Stimulated activated naive CD4-positive, alpha-beta T cell treated with Interleukin-2 at 50 U/mL for 16 hours (primary cell): ENCODE data around the gene MAST1.
A peak's percentile ranks its signal among the peaks of the same experiment; 100 is the strongest.
"Not testable (repeated sequence)": the region's sequence is repeated elsewhere in the genome, so short reads cannot be mapped to it uniquely, and the experiment has no call there.

Experiments used
- DNase-seq: peaks from one replicate; lab custom pipeline; 2025; lab: John Stamatoyannopoulos, UW

The MAST1 gene

GRCh38 chr19:12838182-12838885 lies at the start of gene MAST1:
Gene MAST1 (plus strand): TSS chr19:12838515. CDS start chr19:12838573, 58 bp downstream.
- DNase-seq, result peak; percentile 28

DNA sequence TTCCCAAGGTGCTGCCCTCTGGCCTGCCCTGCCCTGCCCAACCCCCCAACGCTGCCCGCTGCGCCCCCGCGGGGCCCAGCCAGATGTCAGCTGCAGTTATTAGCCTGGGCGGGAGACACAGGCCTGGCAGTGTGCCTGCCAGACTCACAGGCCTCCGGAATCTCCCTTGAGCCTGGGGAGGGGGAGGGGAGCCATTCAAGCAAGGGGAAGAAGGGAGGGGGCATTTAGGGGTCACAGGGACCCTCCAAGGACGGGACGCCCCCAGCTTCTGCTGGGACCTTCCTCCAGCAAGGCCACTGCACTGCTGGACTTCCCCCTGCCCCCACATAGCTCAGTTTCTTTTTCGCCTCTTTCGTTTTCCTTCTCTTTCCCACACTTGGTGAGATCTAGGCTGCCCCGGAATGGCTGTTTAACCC lies 49.6 kb upstream of the MAST1 start:
- peak; percentile 43 for DNase-seq

DNA sequence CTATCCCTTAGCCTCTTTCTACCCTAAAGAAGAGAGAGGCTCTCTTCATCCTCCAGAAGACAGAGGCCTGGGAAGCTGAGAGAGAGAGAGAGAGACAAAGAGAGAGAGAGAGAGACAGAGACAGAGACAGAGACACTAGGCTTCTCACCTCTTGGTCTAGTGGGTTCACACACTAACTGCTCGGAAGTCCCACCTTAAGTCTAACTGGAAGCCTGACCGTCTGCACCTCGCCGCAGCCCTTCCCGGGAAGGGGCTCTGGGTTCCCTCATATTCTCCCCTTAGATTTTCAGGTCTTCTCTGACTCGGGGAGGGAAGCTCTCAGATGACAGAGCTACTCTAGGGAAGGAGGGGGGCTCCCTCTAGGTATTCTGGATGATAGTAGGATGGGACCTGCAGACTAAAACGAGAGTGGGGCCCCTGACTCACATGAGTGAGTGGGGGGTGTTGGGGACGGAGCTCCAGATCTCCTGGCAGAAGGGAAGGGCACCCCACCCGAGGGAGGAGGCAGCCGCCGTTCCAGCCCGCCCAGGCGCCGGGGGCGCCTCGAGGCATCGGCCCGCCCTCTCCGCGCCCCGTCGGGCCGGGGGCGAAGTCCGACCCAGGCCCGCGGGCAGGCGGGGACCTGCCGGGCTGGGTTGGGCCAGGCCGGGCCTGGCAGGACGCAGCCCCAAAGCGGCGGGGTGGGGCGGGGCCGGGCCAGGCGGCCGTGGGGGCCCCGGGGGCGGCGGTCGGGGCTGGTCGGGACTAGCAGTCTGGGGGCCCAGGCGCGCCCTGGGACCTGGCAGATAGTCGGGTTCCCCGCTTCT lies 49.0 kb upstream of the MAST1 start:
- peak; percentile 49 for DNase-seq

DNA sequence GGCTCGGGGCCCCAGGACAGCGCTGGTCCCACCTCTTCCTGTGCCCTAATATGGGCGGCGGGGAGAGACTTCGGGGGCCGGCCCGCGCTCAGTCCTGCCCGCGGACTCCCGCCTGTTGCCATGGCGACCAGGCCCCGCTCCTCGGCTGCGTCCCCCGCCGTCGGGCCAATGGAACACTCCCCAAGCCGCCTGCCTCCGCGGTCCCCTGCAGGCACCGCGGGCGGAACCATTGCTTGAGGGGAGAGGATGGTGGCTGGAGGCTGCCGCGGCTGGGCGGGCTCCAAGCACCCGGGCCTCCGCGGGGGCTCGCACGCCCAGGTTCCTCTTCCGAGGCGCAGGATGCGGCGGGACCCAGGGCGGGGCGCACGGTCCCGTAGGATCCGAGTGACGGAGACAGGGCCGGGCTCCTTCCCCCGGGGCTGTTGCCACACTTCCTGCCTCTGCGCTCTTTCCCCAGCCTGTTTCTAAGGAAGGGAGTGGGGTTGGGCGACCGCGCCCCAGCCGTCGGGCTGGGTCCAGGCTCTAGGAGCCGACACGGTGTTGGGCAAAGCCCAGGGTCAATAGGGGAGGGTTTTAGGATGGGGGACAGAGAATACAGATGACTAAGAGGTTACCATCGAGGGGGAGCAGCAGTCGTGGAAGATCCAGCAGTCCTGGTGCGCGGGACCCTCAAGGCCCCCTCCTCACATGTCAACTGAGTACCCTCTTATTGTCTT lies 48.3 kb upstream of the MAST1 start:
- DNase-seq, result peak; percentile 93

GRCh38 chr19:12790628-12791344 lies 47.5 kb upstream of the MAST1 start:
- DNase-seq, result no peak

- DNase-seq, result peak; percentile 93
Observed at GRCh38 chr19:12791345-12792050, 46.8 kb upstream of the MAST1 start, which contains the start of gene JUNB. Gene JUNB (plus strand): TSS chr19:12791486. CDS start chr19:12791772, 286 bp downstream.

DNA sequence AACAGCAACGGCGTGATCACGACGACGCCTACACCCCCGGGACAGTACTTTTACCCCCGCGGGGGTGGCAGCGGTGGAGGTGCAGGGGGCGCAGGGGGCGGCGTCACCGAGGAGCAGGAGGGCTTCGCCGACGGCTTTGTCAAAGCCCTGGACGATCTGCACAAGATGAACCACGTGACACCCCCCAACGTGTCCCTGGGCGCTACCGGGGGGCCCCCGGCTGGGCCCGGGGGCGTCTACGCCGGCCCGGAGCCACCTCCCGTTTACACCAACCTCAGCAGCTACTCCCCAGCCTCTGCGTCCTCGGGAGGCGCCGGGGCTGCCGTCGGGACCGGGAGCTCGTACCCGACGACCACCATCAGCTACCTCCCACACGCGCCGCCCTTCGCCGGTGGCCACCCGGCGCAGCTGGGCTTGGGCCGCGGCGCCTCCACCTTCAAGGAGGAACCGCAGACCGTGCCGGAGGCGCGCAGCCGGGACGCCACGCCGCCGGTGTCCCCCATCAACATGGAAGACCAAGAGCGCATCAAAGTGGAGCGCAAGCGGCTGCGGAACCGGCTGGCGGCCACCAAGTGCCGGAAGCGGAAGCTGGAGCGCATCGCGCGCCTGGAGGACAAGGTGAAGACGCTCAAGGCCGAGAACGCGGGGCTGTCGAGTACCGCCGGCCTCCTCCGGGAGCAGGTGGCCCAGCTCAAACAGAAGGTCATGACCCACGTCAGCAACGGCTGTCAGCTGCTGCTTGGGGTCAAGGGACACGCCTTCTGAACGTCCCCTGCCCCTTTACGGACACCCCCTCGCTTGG lies 46.1 kb upstream of the MAST1 start:
- peak; percentile 67 for DNase-seq

DNA sequence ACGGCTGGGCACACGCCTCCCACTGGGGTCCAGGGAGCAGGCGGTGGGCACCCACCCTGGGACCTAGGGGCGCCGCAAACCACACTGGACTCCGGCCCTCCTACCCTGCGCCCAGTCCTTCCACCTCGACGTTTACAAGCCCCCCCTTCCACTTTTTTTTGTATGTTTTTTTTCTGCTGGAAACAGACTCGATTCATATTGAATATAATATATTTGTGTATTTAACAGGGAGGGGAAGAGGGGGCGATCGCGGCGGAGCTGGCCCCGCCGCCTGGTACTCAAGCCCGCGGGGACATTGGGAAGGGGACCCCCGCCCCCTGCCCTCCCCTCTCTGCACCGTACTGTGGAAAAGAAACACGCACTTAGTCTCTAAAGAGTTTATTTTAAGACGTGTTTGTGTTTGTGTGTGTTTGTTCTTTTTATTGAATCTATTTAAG lies 45.4 kb upstream of the MAST1 start:
- no peak for DNase-seq

- peak; percentile 95 for DNase-seq
Observed at GRCh38 chr19:12793290-12794195, 44.8 kb upstream of the MAST1 start.

- no peak for DNase-seq
Observed at GRCh38 chr19:12794196-12794941, 43.9 kb upstream of the MAST1 start.

DNA sequence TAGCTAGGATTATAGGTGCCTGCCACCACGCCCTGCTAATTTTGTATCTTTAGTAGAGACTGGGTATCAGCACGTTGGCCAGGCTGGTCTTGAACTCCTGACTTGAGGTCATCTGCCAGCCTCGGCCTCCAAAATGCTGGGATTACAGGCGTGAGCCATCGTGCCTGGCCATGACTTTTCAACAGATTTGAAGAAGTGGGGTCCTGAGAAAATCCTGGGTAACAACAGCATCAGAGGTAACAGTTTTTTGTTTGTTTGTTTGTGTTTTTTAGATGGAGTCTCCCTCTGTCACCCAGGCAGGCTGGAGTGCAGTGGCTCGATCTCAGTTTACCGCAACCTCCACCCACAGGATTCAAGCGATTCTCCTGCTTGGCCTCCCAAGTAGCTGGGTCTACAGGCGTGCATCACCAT lies 43.3 kb upstream of the MAST1 start:
- DNase-seq, result no peak

DNA sequence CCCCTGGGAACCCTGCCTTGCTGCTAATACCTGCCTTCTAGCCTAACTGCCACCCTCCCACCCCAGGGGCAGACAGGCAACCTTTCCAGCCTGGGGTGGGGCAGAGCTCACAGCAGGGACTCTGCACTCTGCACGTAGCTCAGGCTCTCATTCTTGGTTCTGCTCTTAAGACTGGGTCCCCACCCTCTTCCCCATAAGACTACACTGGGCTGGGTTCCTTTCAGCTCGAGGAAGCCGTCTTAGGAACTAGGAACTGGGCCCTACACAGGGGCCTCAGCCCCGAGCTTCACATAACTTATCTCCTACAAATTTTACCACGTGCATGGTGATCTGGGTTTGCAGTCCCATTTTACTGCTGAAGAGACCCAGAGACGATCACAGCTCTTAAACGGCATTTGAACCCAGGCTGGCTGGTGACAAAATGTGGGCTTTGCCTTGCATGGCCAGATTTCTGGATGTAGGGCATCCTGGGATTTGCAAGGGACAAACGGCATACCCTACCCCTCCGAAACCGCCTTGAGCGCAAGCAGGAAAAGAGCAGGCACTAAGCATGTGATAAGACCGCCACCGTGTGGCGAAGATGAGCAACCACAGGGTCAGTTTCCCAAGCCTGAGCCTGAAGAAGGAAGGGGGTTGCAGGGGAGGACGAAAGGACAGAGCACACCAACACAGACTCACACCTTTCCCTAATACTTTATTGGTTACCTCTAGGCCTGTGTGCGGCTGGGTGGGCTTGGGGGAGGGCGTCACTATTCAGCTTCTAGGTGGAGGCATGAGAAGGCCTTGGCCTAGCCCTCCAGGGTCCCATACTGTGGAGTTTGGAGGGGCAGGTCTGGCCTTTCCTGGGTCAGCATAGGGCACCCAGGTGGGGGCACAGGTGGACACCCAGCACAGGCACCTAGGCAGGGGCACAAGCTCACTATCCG lies 41.9 kb upstream of the MAST1 start:
- DNase-seq, result peak; percentile 67

DNA sequence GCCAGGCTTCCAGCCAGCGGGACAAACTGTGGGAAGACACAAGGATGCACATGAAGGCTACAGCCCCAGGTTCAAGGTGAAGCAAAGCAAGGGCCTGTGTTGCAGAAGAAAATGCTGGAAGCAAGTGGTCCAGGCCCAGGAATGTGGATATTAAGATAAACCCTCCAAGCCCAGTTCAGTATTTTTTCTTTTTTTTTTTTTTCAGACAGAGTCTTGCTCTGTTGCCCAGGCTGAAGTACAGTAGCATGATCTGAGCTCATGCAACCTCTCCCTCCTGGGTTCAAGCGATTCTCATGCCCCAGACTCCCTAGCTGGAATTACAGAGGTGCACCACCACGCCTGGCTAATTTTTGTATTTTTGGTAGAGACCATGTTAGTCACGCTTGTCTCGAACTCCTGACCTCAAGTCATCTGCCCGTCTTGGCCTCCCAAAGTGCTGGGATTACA lies 41.2 kb upstream of the MAST1 start:
- DNase-seq, result no peak

DNA sequence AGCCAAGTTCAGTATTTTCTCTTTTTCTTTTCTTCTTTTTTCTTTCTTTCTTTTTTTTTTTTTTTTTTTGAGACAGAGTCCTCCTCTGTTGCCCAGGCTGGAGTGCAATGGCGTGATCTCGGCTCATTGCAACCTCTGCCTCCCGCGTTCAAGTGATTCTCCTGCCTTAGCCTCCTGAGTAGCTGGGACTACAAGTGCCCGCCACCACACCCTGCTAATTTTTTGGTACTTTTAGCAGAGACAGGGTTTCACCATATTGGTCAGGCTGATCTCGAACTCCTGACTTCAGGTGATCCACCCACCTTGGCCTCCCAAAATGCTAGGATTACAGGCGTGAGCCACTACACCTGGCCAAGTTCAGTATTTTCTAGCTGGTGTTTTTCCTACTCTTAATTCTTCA lies 40.7 kb upstream of the MAST1 start:
- not testable (repeated sequence) for DNase-seq

- no peak for DNase-seq
Observed at GRCh38 chr19:12799742-12800465, 38.4 kb upstream of the MAST1 start.

- DNase-seq, result no peak
Observed at GRCh38 chr19:12800466-12800770, 37.9 kb upstream of the MAST1 start.

DNA sequence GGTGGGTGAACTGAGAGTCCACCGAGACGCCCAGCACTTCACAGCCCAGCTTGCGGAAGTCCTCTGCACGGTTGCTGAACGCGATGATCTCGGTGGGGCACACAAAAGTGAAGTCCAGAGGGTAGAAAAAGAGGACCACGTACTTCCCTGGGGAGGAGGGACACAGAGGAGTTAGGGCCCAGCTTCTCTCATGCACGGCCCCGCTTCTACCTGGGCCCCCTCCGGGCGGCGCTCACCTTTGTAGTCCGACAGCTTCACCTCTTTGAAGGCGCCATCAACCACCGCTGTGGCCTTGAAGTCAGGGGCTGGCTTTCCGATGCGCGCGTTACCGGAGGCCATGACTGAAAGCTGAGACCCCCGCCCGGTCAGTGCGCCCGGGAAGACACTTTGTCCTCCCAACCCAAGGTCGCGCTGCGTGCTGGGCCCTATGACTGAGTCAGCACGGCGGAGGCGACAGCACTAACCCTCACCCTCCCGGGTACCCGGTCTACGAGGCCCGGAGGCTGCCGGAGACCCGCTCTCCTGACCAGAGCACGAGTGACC lies 37.3 kb upstream of the MAST1 start:
- no peak for DNase-seq
